ENCODE results near the gene DPT. TPM values are rescaled to one million over a fixed set of nuclear protein-coding genes. Genes with fewer than 3 reads are reported as not detected.

The DPT gene
- polyA plus RNA-seq, 1 experiment = not detected

DNA sequence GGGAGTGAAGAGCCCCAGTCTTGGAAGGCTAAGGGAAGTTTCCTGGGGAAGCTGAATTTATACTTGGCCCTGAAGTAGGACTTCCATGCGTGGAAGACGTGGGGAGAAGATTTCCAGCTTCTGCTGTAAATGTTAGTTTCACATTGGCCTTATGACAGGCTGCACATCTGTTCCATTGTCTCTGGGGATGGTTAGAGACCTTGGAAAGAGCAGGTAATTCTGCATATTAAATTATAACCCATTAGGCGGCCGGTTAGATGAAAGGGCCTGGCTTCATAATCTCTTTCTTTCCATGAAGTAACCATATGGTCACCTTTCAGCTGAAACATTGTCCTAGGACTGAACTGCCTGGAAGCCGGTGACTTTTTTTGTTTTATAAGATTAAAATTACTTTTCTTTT is 37.5 kb downstream of the DPT start:
- DNase-seq (ENCODE audit: low read depth, low spot score) = no peak
- H3K27me3 ChIP-seq (ENCODE audit: control insufficient read depth, insufficient read depth, low read length) = no peaks in the 10 kb centered on the region
- POLR2A ChIA-PET = no interaction called here
- no peaks in the 10 kb centered on the region for H3K9me3 ChIP-seq (ENCODE audit: control insufficient read depth, insufficient read depth, low read length)
- no peak overlapping the region for H3K4me3 ChIP-seq (ENCODE audit: low read depth, low read length)
- CTCF ChIA-PET = no interaction called here
- TF ChIP-seq, protein P1, sequence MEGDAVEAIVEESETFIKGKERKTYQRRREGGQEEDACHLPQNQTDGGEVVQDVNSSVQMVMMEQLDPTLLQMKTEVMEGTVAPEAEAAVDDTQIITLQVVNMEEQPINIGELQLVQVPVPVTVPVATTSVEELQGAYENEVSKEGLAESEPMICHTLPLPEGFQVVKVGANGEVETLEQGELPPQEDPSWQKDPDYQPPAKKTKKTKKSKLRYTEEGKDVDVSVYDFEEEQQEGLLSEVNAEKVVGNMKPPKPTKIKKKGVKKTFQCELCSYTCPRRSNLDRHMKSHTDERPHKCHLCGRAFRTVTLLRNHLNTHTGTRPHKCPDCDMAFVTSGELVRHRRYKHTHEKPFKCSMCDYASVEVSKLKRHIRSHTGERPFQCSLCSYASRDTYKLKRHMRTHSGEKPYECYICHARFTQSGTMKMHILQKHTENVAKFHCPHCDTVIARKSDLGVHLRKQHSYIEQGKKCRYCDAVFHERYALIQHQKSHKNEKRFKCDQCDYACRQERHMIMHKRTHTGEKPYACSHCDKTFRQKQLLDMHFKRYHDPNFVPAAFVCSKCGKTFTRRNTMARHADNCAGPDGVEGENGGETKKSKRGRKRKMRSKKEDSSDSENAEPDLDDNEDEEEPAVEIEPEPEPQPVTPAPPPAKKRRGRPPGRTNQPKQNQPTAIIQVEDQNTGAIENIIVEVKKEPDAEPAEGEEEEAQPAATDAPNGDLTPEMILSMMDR (IDR thresholded peaks at IDR 0.05; ENCODE audit: low read depth, low read length) = no peak
- H3K27ac ChIP-seq (ENCODE audit: low read depth, low read length) = no peak overlapping the region

DNA sequence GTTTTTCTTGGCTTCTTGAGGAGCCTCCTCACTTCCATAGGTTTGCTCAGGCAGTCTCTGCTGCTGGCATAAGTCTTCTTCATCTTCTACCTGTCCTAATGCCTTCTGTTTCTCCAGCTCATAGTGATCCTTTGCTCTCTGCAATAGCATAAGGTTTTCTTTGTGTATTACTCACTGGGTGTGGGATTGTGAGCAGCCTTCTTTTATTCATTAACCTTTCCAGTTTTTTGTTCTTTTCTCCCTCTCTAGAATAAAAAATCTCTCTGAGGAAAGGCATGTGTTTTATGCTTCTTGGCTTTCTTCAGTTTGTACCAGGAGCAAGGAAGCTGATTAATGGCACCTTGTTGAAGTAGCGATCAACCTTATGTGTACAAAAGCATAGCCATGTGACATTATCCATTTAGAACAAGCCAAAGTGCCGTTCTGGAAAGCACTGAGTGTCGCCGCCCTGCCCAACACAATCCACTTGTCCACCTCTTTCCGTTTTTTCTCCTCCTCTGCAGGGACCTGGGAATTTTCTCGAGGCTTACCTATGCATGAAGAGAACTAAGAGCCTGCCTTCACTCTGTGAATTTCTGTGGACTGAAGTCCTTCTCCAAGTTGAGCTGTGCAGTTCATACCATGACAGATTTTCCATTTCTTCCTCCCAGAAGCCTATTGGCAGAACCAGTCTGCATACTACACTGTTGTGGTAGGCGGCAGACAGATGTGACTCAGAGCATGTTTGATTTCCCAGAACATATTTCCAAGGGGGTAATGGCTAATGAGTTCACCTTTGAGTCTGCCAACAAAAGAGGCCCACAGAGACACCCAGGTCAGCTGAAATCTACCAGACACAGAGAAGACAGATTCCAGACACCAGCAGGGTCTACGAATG is 39.0 kb downstream of the DPT start:
- POLR2A ChIA-PET = no interaction called here
- no peak overlapping the region for H3K4me3 ChIP-seq (ENCODE audit: low read depth, low read length)
- H3K27me3 ChIP-seq (ENCODE audit: control insufficient read depth, insufficient read depth, low read length) = no peaks in the 10 kb centered on the region
- TF ChIP-seq, protein P1 (IDR thresholded peaks at IDR 0.05; ENCODE audit: low read depth, low read length) = no peak
- H3K27ac ChIP-seq (ENCODE audit: low read depth, low read length) = no peak overlapping the region
- CTCF ChIA-PET = no interaction called here
- no peaks in the 10 kb centered on the region for H3K9me3 ChIP-seq (ENCODE audit: control insufficient read depth, insufficient read depth, low read length)
- no peak for DNase-seq (ENCODE audit: low read depth, low spot score)

DNA sequence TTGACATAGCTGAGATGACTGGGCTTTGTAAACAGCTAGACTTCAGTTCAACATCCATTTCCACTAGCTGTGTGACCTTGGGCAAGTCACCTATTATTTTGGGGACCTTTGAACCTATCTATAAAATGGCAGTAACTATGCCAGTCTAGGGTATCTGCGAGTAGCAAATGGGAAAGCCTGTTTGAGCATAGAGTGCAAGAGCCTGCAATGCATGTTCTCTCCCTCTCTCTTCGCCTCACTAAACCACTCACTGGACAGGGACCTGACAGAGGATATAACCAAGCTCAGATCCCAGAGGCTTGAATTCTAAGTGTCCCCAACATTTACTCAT is 39.7 kb downstream of the DPT start:
- Histone ChIP-seq H3K4me3 (ENCODE audit: low read depth, low read length) (no peak overlapping the region), H3K27ac (ENCODE audit: low read depth, low read length) (no peak overlapping the region), H3K9me3 (ENCODE audit: control insufficient read depth, insufficient read depth, low read length) (no peaks in the 10 kb centered on the region), H3K27me3 (ENCODE audit: control insufficient read depth, insufficient read depth, low read length) (no peaks in the 10 kb centered on the region)
- CTCF ChIA-PET = no interaction called here
- POLR2A ChIA-PET = no interaction called here
- TF ChIP-seq, protein P1 (IDR thresholded peaks at IDR 0.05; ENCODE audit: low read depth, low read length) = no peak
- DNase-seq (ENCODE audit: low read depth, low spot score) = no peak

DNA sequence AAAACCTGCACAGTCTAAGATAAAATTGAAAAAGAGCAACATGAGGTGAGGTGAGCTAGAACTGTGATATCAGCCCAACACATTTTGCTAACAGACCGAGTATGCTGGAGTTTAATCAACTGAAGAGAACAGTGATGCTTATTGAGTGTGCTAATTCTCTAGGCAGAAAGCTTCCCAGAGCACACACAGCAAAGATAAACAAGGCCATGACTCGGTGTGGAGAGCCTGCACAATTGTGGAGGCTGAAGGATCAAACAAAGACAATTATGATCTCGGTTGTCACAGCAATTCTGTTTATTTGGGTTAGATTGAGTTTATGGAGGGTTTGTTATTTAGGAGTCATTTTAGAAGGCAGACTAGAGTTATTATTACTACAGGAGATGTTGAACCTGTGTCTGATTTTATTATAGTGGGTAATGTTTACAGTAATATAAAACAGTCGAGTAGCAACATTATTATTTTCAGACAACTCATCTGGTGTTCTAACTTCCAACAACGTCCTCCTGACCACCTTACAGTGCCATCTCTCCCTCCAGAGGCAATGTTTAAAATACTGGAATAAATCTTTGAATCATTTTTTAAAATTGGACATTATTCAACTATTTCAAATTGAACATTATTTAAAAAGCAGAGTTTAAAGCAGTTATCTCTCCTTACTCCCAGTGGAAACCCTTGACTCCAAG is 40.2 kb downstream of the DPT start:
- Histone ChIP-seq H3K27me3 (ENCODE audit: control insufficient read depth, insufficient read depth, low read length) (no peaks in the 10 kb centered on the region), H3K27ac (ENCODE audit: low read depth, low read length) (no peak overlapping the region), H3K4me3 (ENCODE audit: low read depth, low read length) (no peak overlapping the region), H3K9me3 (ENCODE audit: control insufficient read depth, insufficient read depth, low read length) (no peaks in the 10 kb centered on the region)
- no peak for DNase-seq (ENCODE audit: low read depth, low spot score)
- ChIA-PET CTCF (no interaction called here), POLR2A (no interaction called here)
- TF ChIP-seq, protein P1 (IDR thresholded peaks at IDR 0.05; ENCODE audit: low read depth, low read length) = no peak

DNA sequence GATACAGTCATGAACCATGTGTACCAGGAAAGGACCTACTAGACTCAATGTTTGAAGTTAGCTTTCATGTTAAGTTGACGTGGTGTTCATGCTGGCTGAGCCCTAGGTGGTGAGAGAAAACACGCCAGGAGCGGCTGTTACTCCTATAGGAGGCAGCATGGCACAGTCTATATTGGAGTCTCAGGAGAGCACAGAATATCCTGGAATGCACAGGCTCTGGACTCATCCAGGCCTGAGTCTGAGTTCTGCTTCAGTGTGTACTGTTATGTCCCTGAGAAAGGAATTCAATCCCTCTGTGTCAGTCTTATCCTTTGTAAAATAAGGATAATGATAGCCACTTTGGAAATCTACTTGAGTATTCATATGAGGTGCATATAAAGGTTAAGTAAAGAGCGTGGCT is 41.2 kb downstream of the DPT start:
- no peak overlapping the region for H3K4me3 ChIP-seq (ENCODE audit: low read depth, low read length)
- TF ChIP-seq, protein P1 (IDR thresholded peaks at IDR 0.05; ENCODE audit: low read depth, low read length) = no peak
- CTCF ChIA-PET = no interaction called here
- H3K27ac ChIP-seq (ENCODE audit: low read depth, low read length) = no peak overlapping the region
- DNase-seq (ENCODE audit: low read depth, low spot score) = no peak
- H3K27me3 ChIP-seq (ENCODE audit: control insufficient read depth, insufficient read depth, low read length) = no peaks in the 10 kb centered on the region
- H3K9me3 ChIP-seq (ENCODE audit: control insufficient read depth, insufficient read depth, low read length) = no peaks in the 10 kb centered on the region
- POLR2A ChIA-PET = no interaction called here
